Measurements from ENCODE around the gene TMEM51.

The TMEM51 gene

DNA sequence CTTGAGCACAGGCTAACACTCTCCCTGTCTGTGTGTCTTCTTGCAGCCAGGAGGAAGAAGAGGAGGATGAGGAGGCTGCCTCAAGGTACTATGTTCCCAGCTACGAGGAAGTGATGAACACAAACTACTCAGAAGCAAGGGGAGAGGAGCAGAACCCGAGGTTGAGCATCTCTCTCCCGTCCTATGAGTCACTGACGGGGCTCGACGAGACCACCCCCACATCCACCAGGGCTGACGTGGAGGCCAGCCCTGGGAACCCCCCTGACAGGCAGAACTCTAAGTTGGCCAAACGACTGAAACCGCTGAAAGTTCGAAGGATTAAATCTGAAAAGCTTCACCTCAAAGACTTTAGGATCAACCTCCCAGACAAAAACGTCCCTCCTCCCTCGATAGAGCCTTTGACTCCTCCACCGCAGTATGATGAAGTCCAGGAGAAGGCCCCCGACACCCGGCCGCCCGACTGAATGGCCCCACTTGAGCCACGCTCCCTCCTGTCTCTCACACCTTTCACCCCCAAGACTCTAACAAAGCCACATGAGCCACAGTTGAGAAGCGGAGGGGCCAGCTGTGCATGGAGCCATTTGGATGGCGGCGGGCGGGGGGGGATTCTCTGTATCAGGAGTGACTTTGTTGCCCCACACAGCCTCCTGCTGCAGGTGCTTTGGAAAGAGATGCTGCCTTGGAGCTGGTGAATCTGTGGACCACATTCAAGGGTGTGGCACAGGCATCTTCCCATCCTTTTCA is 65.9 kb downstream of the TMEM51 start:
- no peak for DNase-seq

DNA sequence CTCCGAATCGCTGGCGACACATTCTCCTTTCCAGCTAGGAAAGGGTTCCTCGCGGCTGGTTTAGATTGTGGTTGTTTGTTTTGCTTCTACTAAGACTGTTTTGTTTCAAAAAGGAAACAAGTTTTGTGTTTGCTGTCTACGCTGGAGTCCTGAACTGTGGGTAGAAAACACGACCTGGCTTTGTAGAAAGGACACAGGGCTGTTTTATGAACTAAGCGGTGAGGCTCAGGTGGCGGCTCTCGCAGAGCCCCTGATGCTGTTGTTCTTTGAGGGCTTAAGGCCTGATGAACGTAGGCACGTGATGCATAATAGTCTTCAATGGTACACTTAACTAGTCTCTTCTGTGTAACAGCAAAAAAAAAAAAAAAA is 66.5 kb downstream of the TMEM51 start:
- no peak for DNase-seq

DNA sequence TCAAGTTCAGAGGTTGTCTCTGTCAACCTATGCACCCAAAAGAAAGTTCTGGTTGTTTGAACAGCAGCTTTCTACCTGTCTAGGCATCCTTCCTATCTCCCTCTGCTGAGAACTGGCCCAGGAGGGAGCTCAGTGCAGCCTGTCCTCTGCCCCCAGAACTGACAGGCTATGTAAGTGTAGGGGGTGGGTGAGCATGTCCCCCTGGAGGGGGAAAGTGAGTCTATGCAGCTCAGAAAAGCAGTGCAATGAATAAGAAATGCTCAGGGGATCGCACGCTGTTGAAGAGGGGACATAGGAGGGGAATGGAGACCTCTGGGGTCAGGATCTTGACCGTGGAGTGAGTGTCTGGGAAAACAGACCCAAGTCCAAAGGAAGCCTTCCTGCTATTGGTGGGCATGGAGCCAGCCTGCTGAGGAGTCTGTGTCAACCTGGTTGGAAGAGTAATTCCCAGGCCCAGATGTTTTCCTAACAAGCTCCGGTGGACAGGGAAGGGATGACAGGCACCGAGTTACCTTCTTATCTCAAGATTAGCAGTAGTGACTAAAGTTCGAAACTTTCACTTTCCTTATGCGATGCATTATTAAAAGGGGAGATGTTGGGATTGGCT is 67.4 kb downstream of the TMEM51 start:
- DNase-seq, result peak; percentile 43

DNA sequence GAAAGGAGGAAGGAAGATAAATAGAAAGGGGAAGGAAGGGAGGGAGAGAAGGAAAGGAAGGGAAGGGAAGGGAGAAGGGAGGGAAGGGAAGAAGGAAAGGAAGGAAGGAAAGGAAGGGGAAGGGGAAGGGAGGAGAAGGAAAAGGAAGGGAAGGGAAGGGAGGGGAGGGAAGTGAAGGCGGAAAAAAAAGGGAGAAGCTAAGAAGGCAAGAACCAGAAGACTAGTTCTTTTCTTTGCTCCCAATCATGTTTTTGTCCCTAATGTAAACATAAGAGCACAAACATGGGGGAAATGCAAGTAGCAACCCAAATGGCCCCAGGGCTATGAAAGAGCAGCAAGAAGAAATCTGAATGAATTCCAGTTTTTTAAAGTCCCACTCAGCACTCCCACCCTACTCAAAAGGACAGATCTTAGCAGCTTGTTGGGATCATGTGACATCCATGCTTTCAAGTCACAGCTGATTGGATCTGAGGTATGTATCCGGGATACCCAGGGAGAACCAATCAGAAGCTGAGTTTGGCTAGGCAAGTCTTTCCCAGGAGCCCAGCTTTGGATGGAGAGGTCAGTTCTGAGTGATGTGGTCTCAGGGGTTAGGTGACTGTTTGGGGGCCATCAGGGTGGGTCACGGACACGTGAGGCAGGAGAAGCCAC is 69.2 kb downstream of the TMEM51 start:
- DNase-seq, result no peak

DNA sequence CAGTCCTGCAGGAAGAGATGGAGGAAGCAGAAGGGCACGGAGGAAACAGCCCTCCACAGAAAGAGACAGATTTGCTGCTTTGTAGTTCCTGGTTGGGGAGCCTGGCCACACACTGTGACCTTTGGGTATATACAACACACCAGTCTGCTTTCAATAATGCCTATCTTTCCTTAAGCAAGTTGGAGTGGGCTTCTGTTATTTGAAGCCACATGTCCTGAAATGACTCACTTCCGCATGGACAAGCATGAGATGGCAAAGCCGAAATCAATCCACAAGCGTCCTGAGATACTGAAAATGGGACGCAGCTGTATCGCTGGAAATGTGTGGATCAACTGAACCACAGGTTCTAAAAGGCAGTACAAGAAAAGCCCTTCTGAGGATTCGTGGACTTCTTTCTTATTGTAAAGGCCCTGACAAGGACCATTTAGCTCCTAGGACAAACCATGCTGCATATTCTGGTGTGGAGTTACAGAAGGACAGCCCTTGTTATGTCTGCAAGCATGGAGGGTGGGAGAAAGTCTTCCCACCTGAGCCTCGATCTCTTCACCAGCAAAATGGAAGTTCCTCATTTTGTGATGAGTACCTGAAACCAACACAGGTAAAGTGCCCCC is 70.8 kb downstream of the TMEM51 start:
- DNase-seq, result no peak

DNA sequence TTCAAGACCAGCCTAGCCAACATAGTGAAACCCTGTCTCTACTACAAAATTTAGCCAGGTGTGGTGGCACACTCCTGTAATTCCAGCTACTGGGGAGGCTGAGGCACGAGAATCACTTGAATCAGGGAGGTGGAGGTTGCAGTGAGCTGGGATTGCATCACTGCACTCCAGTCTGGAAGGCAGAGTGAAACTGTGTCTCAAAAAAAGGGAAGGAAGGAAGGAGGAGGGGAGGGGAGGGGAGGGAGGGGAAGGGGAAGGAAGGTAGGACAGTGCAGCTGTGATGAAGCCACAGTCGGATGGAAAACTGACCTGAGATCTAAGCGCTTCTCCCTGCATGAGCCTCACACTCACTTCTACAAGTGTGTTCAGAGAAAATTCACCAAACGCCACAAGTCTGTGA is 71.4 kb downstream of the TMEM51 start:
- DNase-seq, result peak; percentile 64

DNA sequence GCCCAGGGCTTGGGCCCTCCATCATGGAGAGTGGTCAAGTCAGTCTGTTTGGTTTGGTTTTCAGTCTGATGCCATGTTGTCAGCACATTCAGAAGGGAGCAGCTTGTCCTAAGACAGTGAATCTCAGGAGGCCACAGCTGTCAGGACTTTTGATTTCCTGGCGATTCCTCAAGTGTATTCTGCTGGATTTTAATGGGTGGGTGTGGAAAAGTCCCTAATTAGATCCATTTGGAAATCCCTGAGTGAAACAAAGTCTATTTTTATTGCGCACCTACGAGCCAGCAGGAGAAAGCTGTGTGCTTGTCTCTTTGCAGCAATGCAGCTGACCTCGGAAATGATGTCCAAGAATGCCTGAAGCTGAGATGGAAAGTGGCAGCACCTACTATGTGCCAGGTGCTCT is 71.9 kb downstream of the TMEM51 start:
- DNase-seq, result no peak

DNA sequence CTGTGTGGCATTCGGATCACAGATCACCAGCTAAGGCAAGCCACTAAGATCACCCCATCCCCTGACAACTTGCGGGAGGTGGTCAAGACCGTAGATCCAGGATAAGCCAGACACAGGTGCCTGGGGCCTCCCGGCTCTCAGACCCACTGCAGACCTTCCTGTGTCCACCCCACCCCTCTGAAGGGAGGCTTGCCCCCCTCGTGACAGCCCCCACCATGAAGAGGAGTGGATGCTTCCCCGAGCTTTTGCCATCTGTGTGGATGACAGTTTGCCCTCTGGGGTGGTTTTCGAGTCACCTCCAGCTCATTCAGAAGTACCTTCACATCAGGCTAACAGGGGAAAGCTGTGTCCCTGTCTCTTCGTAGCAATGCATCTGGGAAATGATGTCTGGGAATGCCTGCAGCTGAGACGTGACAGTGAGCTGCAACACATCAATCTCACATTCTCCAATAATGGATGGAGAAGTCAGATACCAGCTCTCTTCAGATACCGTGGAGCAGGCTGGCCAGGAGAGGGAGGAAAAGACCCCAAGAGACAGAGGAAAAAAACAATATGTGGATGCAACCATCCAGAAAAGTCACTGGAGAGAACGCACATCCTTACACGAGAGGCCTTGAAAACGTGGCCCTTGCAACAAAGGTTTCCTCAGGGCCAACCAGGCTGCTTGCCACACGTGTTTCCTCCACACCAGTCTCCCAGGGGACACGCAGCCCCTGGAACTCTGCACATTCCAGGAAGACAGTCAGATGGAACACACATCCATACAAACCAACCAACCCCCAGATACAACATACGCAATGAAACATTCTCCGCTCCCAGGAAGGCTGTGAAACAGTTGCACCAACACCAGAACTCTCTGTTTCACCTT is 73.1 kb downstream of the TMEM51 start:
- no peak for DNase-seq

DNA sequence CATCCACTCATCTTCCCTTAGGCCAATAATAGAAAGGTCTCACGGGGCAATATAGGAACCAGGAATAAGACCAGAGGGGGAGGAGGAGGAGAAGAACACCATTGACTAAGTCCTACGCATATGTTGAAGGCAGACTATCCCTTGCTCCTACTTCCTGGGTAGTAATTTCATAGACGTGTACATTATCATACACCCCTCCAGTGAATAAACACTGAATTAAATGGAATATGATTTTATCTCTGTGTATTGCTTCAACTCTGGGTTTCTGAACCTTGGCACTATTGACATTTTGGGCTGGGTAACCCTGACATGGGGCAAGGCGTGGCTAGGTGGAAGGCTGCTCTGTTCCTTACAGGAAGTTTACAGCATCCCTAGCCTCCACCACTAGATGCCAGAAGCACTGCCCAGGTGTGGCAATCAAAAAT is 76.2 kb downstream of the TMEM51 start:
- no peak for DNase-seq

DNA sequence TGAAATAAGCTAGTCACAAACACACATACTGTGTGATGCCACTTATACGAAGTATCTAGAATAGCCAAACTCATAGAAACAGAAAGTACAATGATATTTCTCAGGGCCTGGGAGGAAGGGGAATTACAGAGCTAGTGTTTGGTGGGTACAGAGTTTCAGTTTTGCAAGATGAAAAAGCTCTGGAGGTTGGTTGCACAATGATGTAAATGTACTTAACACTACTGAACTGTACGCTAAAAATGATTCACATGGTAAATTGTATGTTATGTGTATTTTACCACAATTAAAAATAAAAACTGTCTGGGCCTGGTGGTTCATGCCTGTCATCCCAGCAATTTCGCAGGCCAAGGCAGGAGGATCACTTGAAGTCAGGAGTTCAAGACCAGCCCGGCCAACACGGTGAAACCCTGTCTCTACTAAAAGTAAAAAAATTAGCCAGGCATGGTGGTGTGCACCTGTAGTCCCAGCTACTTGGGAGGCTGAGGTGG is 78.2 kb downstream of the TMEM51 start:
- DNase-seq, result no peak

DNA sequence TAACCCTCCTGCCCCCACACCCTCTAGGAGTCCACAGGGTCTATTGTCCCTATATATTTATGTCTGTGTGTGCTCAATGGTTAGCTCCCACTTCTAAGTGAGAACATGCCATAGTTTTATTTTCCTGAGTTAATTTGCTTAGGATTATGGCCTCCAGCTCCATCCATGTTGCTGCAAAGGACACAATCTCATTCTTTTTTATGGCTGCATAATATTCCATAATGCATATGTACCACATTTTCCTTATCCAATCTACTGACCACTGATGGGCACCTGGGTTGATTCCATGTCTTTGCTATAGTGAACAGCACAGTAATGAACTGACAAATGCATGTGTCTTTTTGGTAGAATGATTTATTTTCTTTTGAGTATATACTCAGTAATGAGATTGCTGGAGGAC is 80.1 kb downstream of the TMEM51 start:
- DNase-seq, result no peak

DNA sequence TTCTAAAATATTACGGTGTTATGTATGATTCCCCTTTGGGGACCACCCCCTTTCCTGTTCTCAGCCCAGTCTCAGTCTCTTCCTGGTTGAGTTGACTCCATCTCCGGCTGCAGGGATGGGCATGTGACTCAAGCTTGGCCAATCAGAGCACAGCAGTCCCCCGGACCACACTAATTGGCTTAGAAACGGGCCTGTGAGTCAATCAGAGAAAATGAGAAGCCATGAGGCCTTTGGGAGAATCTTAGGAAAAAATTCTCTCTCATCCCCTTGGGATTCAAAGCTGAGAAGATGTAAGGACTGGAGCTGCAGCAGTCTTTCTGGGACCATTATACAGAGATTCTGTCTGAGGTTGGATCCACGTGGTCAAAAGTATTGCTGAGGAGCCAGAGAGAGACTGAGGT is 82.8 kb downstream of the TMEM51 start:
- DNase-seq, result peak; percentile 88

DNA sequence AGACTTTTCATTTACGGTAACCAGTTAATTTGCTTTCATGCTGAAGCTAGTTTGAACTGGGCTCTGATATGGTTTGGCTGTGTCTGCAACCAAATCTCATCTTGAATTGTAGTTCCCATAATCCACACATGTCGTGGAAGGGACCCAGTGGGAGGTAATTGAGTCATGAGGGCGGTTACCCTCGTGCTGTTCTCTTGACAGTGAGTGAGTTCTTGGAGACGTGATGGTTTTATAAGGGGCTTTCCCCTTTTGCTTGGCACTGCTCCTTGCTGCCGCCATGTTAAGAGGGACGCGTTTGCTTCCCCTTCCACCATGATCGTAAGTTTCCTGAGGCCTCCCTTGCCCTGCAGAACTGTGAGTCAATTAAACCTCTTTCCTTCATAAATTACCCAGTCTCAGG is 83.2 kb downstream of the TMEM51 start:
- no peak for DNase-seq

DNA sequence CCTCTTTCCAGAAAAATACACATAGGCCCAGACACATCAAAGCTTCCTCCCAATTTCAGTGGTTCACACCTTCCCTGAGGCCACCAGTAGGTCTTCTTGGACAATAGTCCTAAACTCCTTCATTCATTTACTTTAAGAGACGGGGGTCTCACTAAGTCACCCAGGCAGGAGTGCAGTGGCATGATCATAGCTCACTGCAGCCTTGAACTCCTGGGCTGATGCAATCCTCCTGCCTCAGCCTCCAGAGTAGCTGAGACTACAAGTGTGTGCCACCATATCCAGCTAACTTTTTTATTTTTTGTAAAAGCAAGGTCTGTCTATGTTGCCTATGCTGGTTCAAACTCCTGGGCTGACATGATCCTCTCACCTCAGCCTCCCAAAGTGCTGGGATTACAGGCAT is 85.2 kb downstream of the TMEM51 start:
- DNase-seq, result no peak

DNA sequence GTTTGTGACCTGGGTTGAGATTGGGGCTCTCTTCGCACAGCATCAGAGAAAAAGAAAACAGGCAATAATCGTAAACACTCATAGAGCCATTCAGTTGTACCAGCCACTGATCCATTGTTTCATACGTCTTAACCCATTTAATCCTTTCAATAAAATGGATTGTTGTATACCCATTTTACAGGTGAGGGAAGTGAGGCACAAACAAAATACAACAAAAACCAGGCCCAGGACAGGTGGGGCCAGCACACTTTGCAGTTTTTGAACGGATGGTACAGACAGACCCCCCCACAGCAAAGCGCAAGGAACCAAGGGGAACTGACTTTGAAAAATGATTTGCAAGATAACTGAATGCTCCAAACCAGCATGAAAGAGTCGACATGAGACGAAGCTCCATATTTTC is 89.2 kb downstream of the TMEM51 start:
- DNase-seq, result no peak

DNA sequence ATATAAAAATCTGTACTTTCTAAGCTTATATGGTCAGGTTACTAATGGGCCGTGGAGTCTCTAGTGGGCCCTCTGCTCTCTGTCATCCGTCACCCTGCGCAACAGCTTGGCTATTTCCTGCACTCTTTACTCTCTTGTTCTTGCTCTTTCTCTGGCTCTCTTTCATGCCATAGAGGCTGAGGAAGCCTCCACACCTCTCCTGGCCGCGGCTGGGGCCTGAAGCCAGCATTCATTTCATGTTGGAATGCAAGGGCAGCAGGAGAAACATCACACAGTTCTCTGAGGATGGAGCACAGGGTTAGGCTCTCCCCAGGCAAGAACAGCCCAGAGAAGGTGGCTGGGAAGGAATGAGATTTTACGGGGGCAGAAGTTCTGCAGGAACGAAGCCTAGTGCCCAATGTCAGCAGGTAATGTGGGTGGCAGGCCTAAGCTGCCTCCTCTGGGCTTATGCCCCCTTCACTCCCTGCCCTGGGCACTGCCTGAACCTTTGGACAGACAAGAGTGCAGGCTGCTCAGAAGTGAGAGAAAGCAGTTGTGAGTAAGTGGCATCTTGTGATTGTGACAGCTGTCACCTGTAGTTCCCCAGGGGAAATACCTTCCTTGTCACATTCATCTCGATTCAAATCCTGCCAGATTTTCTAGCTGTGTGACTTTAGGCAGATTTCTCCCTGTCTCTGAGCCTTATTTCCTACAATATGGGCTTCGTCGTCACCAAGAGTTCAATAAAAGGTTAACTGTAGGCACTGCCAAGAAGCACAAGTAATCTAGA is 89.9 kb downstream of the TMEM51 start:
- DNase-seq, result no peak

DNA sequence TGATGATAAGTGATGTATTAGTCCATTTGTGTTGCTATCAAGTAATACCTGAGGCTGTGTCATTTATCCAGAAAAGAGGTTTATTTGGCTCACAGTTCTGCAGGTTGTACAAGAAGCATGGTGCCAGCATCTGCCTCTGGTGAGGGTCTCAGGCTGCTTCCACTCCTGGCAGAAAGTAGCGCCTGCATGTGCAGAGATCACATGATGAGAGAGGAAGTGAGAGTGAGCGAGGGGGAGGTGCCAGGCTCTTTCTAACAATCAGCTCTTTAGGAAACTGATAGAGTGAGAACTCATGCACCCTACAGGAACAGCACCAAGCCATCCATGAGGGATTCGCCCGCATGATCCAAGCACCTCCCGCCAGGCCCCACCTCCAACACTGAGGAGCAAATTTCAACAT is 91.3 kb downstream of the TMEM51 start:
- DNase-seq, result peak; percentile 39

DNA sequence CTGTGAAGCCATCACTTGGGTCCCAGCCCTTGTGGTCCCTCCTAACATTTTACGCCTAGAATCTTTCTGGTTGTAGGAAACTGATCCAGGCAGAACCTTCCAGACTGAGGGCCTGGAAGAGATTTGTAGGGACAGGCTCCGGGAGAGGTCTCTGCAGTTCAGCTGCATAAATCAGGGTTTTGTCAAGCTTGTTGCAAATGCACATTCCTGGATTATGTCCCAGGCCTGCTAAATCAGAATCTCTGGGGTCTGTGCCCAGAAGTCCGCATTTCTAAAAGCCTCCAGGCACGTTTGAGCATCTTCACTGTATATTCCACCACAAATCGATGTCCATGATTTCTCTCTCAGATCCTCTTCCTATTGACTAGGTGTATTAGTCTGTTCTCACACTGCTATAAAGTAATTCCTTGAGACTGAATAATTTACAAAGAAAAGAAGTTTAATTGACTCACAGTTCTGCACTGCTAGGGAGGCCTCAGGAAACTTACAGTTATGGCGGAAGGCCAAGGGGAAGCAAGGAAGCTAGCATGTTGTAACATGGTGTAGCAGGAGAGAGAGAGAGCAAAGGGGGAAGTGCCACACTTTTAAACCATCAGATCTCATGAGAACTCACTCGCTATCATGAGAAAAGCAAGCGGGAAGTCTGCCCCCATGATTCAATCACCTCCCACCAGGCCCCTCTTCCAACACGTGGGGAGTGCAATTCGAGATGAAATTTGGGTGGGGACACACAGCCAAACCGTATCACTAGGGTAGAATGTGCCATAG is 92.2 kb downstream of the TMEM51 start:
- DNase-seq, result peak; percentile 30

DNA sequence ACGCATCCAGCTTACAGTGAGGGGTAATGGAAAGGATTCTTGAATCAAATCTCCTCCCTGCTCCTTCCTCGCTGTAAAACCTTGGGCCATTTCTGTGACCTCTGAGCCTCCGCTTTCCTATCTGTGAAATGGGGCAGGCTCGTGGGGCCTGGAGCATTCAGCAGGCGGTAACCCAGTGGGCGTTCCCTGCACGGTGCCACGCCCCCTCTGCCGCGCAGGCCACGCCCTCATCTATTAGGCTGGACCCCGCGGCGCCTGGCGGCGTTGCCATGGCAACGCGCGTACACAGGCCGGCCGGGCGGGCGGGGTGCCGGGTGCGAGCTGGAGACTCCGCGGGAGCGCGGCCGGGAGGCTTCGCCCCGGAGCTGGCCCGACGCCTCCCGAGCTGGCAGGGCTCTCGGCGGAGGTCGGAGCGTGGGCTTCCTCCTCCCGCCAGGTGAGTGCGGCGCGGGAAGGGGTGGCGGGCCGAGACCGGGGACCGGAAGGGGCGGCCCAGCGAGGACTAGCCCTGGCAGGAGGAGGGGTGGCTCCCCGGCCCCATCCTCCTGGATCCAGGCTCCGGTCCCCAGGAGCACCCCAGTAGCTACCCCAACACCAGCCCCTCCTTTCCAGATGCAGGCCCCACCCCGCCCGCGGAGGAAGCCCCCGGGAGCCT is 93.5 kb downstream of the TMEM51 start, which contains the start of gene FHAD1:
TSS of gene FHAD1 (plus strand) at position 264 of the 655 bp plus-strand sequence. CDS start 4,562 bp downstream, outside the sequence.
- DNase-seq, result no peak

DNA sequence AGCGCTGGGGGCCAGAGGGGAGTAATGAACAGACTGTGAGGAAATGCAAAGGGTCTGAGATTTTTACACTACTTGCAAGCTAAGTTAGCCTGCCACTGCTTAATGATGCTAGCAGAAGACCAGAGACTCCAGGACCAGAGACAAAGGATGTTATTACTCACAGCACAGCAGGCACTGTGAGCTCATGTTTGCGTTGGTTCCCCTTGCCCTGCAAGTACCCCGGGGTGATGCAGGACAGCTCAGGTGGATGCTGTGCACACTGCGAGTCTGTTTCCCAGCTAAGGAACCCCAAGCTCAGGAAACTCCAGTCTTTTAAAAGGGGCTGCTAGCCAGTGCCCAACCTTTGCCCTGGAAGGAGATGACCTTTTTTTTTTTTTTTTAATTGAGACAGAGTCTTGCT is 94.7 kb downstream of the TMEM51 start:
- no peak for DNase-seq

DNA sequence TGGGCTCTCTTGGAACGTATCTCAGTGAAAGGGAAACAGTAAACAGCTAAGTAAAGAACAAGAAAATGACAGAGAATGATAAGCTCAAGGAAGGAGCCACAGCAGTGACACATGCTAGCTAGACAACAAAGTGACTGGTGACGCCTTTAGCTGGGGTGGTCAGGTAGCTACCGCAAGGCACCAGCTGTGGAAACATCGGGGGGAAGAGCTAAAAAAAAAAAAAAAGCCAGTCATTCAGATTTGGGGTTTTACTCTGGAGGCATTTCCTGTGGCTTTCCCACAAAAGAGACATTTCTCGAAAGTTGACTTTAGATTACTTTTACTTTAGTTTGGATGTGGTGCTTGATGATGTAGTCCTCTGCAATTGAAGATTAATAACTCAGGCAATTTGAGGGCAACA is 95.5 kb downstream of the TMEM51 start:
- peak; percentile 58 for DNase-seq

Data from OCI-M1 (cell line).